H1 (cell line): ENCODE results near the gene EMP3. TPM values are rescaled to one million over a fixed set of nuclear protein-coding genes. Genes with fewer than 3 reads are reported as not detected.

Source experiments
- CTCF ChIA-PET: fragments of 300-600 bp; sonication (Branson Sonifier 250); formaldehyde crosslinking; loops from one replicate; lab custom pipeline; 2021; ENCODE audit not compliant: partially characterized antibody; lab: Charles Lee
- POLR2A ChIA-PET: fragments of 300-600 bp; sonication (Branson Sonifier 250); formaldehyde crosslinking; loops from one replicate; lab custom pipeline; 2021; ENCODE audit warnings: inconsistent platforms; ENCODE audit not compliant: partially characterized antibody; lab: Charles Lee
- DNase-seq, 2 experiments: peaks; one replicate each; pipeline versions ENCODE4 v3.0.0 to v3.0.0-alpha.2; 2010 to 2022; ENCODE audit warnings: low spot score in 2 of 2, low read depth in 1 of 2, mixed read lengths in 1 of 2
- FAIRE-seq: peaks from 2 replicates; lab custom pipeline; 2011; peaks lifted over from hg19 to GRCh38; lab: Jason Lieb, UNC
- H2AFZ ChIP-seq: 2 replicates; pipeline ENCODE4 v1.8.1; 2012; ENCODE audit warnings: low read length, inconsistent platforms
- H2AK5ac ChIP-seq: 2 replicates; pipeline ENCODE4 v1.6.1; 2013; ENCODE audit warnings: low read depth, low read length
- H2BK120ac ChIP-seq: replicated peaks from 2 replicates; pipeline ENCODE3; 2013; ENCODE audit warnings: low read depth, low read length, inconsistent platforms
- H2BK12ac ChIP-seq: 2 replicates; pipeline ENCODE4 v1.6.1; 2013; ENCODE audit warnings: low read depth, low read length
- H2BK15ac ChIP-seq: 2 replicates; pipeline ENCODE4 v1.6.1; 2013; ENCODE audit warnings: low read length
- H2BK20ac ChIP-seq: 2 replicates; pipeline ENCODE4 v1.6.1; 2013; ENCODE audit warnings: low read length
- H2BK5ac ChIP-seq: 2 replicates; pipeline ENCODE4 v1.6.1; 2013; ENCODE audit warnings: low read depth, low read length
- H3K14ac ChIP-seq: 2 replicates; pipeline ENCODE4 v1.6.1; 2013; ENCODE audit warnings: inconsistent platforms; ENCODE audit not compliant: insufficient read length
- H3K18ac ChIP-seq: 2 replicates; pipeline ENCODE4 v1.6.1; 2013; ENCODE audit warnings: low read length; ENCODE audit errors: extremely low read depth
- H3K23ac ChIP-seq: 2 replicates; pipeline ENCODE4 v1.6.1; 2013; ENCODE audit warnings: inconsistent platforms; ENCODE audit not compliant: insufficient read length
- H3K23me2 ChIP-seq: 2 replicates; pipeline ENCODE4 v1.6.1; 2013; ENCODE audit warnings: low read depth, low read length
- H3K27ac ChIP-seq: 2 replicates; pipeline ENCODE4 v1.6.1; 2011; ENCODE audit warnings: low read depth, low read length, inconsistent platforms
- H3K27me3 ChIP-seq, 4 experiments: replicated peaks in 1 of 4; 1 replicate in 1 of 4; 2 replicates in 3 of 4; pipeline versions ENCODE4 v1.6.1 to v1.8.1; 2011 to 2013; ENCODE audit warnings: low read length in 3 of 4, mild to moderate bottlenecking in 3 of 4, inconsistent platforms in 2 of 4, mixed read lengths in 2 of 4, moderate library complexity in 1 of 4; ENCODE audit not compliant: control insufficient read depth in 3 of 4, insufficient read depth in 3 of 4; ENCODE audit errors: extremely low read depth in 1 of 4
- H3K36me3 ChIP-seq, 4 experiments: 2 replicates each; pipeline versions ENCODE4 v1.6.1 to v1.8.1; 2011 to 2013; ENCODE audit warnings: mild to moderate bottlenecking in 4 of 4, low read length in 3 of 4, moderate library complexity in 2 of 4, control low read depth in 1 of 4, inconsistent platforms in 1 of 4; ENCODE audit not compliant: insufficient read depth in 4 of 4, control insufficient read depth in 2 of 4
- H3K4ac ChIP-seq: replicated peaks from 2 replicates; pipeline ENCODE3; 2013; ENCODE audit warnings: low read length, low read depth, mixed read lengths, inconsistent platforms; ENCODE audit not compliant: insufficient read length
- H3K4me1 ChIP-seq, 4 experiments: replicated peaks in 1 of 4; 1 replicate in 1 of 4; 2 replicates in 3 of 4; pipeline versions ENCODE4 v1.6.1 to v1.8.1; 2011 to 2013; ENCODE audit warnings: low read length in 3 of 4, inconsistent platforms in 2 of 4, mixed read lengths in 1 of 4; ENCODE audit not compliant: insufficient read depth in 4 of 4, control insufficient read depth in 3 of 4
- H3K4me2 ChIP-seq, 2 experiments: 2 replicates each; pipeline versions ENCODE4 v1.6.1 to v1.8.1; 2011 to 2013; ENCODE audit warnings: low read depth in 2 of 2, low read length in 2 of 2, control low read depth in 1 of 2, inconsistent platforms in 1 of 2, mild to moderate bottlenecking in 1 of 2; ENCODE audit not compliant: insufficient read depth in 1 of 2
- H3K4me3 ChIP-seq, 4 experiments: fragments of 200-600, 300-600 bp in 1 of 4; sonication (generic), shearing (Covaris generic), sonication (Bioruptor Twin) in 1 of 4; 2 replicates each; pipeline versions ENCODE4 v1.5.1 to v1.8.1; 2011 to 2016; ENCODE audit warnings: low read length in 4 of 4, low read depth in 3 of 4, control low read depth in 2 of 4, inconsistent platforms in 2 of 4, mild to moderate bottlenecking in 2 of 4, mixed read lengths in 1 of 4, moderate library complexity in 1 of 4; ENCODE audit not compliant: insufficient read depth in 2 of 4; ENCODE audit errors: extremely low read depth in 1 of 4
- H3K56ac ChIP-seq: replicated peaks from 2 replicates; pipeline ENCODE3; 2013; ENCODE audit warnings: low read depth, mild to moderate bottlenecking, mixed read lengths, low read length, inconsistent platforms; ENCODE audit not compliant: insufficient read length
- H3K79me1 ChIP-seq: 2 replicates; pipeline ENCODE4 v1.6.1; 2013; ENCODE audit warnings: low read depth, low read length, control low read depth
- H3K79me2 ChIP-seq, 2 experiments: 2 replicates each; pipeline versions ENCODE4 v1.6.1 to v1.8.1; 2012 to 2013; ENCODE audit warnings: low read length in 2 of 2, mild to moderate bottlenecking in 2 of 2, inconsistent platforms in 1 of 2; ENCODE audit not compliant: insufficient read depth in 2 of 2, control insufficient read depth in 1 of 2
- H3K9ac ChIP-seq, 4 experiments: replicated peaks in 1 of 4; 1 replicate in 1 of 4; 2 replicates in 3 of 4; pipeline versions ENCODE4 v1.6.1 to v1.8.1; 2011 to 2013; ENCODE audit warnings: low read depth in 3 of 4, low read length in 3 of 4, control low read depth in 2 of 4, mild to moderate bottlenecking in 2 of 4, moderate library complexity in 2 of 4, inconsistent platforms in 1 of 4; ENCODE audit errors: extremely low read depth in 1 of 4
- H3K9me3 ChIP-seq, 2 experiments: 2 replicates each; pipeline versions ENCODE4 v1.6.1 to v1.8.1; 2012 to 2013; ENCODE audit warnings: mild to moderate bottlenecking in 2 of 2, moderate library complexity in 2 of 2, control low read depth in 1 of 2, inconsistent platforms in 1 of 2, low read depth in 1 of 2, low read length in 1 of 2, mixed read lengths in 1 of 2; ENCODE audit not compliant: insufficient read depth in 2 of 2
- H4K20me1 ChIP-seq, 2 experiments: replicated peaks in 1 of 2; 2 replicates each; pipeline versions ENCODE3 to v1.8.1; 2011 to 2013; ENCODE audit warnings: inconsistent platforms in 2 of 2, low read length in 2 of 2, mild to moderate bottlenecking in 1 of 2; ENCODE audit not compliant: insufficient read depth in 2 of 2, control insufficient read depth in 1 of 2
- H4K5ac ChIP-seq: 2 replicates; pipeline ENCODE4 v1.6.1; 2013; ENCODE audit warnings: low read length, low read depth, mixed read lengths, inconsistent platforms; ENCODE audit not compliant: insufficient read length
- H4K8ac ChIP-seq: 2 replicates; pipeline ENCODE4 v1.8.0; 2013; ENCODE audit warnings: mild to moderate bottlenecking, moderate library complexity, low read length, inconsistent platforms; ENCODE audit not compliant: insufficient read depth; ENCODE audit errors: extremely low read depth
- H4K91ac ChIP-seq: replicated peaks from 2 replicates; pipeline ENCODE3; 2013; ENCODE audit warnings: low read length, mixed read lengths, inconsistent platforms; ENCODE audit not compliant: insufficient read length
- CTCF ChIP-seq, 3 experiments: IDR thresholded peaks; 1 replicate in 2 of 3; 2 replicates in 1 of 3; pipeline versions ENCODE4 v1.5.1 to v1.6.1; 2011; ENCODE audit warnings: low read length in 3 of 3, mild to moderate bottlenecking in 3 of 3, inconsistent platforms in 2 of 3, low read depth in 1 of 3, moderate library complexity in 1 of 3; ENCODE audit not compliant: insufficient read depth in 1 of 3; ENCODE audit errors: control extremely low read depth in 1 of 3
- PHF8 ChIP-seq: fragments of 200-600 bp; sonication (generic); conservative IDR thresholded peaks from 2 replicates; pipeline ENCODE4 v1.7.1; 2012; ENCODE audit warnings: low read depth, mild to moderate bottlenecking, inconsistent platforms, low read length, moderate library complexity
- RAD21 ChIP-seq, 2 experiments: IDR thresholded peaks in 1 of 2; conservative IDR thresholded peaks in 1 of 2; 2 replicates each; pipeline ENCODE4 v1.6.1; 2011; ENCODE audit warnings: low read depth in 2 of 2, low read length in 2 of 2, improper control_type of control experiment in 1 of 2, inconsistent platforms in 1 of 2, mild to moderate bottlenecking in 1 of 2, moderate library complexity in 1 of 2
- WGBS, 2 experiments: shearing (Covaris generic) in 1 of 2; methylation state at CpG; one replicate each; pipeline versions ENCODE4 v1.1.6 to v1.1.7; 2013 to 2015; ENCODE audit warnings: low lambda C conversion rate in 2 of 2, mixed read lengths in 2 of 2, inconsistent platforms in 1 of 2, low coverage in 1 of 2, missing lambda C conversion rate in 1 of 2; ENCODE audit not compliant: insufficient replicate concordance in 2 of 2, insufficient coverage in 1 of 2, insufficient read length in 1 of 2; ENCODE audit errors: extremely low coverage in 1 of 2, missing lambda C conversion rate in 1 of 2; 5-methylcytosine and 5-hydroxymethylcytosine counted together
- polyA plus RNA-seq, 7 experiments: library from polyadenylated mRNA; depleted of rRNA in 3 of 7; stranded (reverse) in 5 of 7; unstranded in 2 of 7; fragments of >200 nt in 5 of 7; fragments of 200-250 nt in 2 of 7; gene quantifications; 1 replicate in 5 of 7; 2 replicates in 1 of 7; 4 replicates in 1 of 7; pipeline versions ENCODE4 v1.2.1 to v1.2.3, GENCODE V29; 2011 to 2013; ENCODE audit warnings: missing spikeins in 2 of 7, mixed read lengths in 2 of 7
- total RNA-seq: library from RNA; stranded (reverse); fragmentation: NEBNext Ultra II Directional; extraction: Animal tissue kit (Norgen Biotek cat#: 25700); gene quantifications from 2 replicates; pipeline ENCODE4 v1.2.1, GENCODE V29; 2021

The EMP3 gene
- total and polyA plus RNA-seq, 2 of the 8 experiments (the other 6 are each of a cell fraction or from before 2014, with no cell fraction given) = 18.4 to 87.8 TPM

DNA sequence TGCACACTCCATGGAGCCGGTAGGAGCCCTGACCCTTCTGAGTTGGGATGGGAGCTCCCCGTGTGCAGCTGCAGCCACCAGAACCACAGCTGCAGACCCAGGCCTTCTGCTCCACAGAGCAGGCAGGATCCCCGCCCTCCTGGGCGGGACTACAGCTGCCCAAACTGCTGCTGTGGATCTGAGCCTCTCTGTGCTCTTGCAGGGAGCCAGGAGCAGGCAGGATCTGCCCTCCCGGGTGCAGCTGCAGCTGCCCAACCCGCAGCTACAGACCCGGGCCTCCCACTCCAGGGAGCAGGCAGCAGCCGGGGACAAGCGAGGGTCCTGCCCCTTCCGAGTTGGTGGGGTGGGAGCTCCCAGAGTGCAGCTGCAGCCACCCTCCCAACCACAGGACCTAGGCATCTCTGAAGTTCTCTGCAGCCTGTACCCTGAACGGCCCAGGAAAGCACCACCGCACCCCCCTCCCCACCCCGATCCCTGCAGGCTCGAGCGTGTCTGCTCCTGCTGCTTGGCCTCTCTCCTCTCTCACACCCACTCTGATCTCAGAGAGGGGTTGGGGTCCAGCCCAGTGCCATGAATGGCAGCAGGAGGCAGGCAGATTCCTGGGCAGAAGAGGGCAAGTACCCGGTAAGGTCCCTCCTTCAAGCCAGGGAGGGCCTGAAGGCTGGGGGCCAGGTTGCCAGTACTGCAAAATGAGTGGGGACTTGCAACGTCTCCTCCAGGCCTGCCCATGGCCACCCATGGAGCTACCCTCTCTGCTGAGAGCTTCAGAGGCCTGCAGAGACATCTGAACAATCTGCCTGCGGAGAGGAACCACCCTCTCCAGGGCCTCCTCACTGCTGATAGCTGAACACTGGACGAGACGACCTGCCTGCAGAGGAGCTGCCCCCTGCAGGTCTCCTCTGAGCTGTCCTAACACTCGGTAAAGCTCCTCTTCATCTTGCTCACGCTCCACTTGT is 16.4 kb upstream of the EMP3 start:
- POLR2A ChIA-PET = interaction anchor here (0.9 to 2.7 kb wide), 2 partner anchors 36 to 40 kb away, joined by 3 to 8 read pairs; no protein-coding TSS in a partner anchor
- Histone ChIP-seq H2AK5ac (no peak overlapping the region), H3K79me1 (no peaks in the 10 kb centered on the region), H4K8ac (no peak overlapping the region; the same call in 1 of the 2 replicates), H3K27me3 (no peaks in the 10 kb centered on the region), H4K5ac (no peak overlapping the region), H2BK20ac (0 out of 2 replicates have a peak overlapping the region, but pooled peaks have one; percentile 48), H3K9ac (no peak overlapping the region), H2BK15ac (no peak overlapping the region; the same call in 1 of the 2 replicates), H3K18ac (0 out of 2 replicates have a peak overlapping the region, but pooled peaks have one; percentile 25), H3K4ac (peak overlapping the region; percentile 91), H2AFZ (no peak overlapping the region), H4K91ac (no peak overlapping the region), H3K56ac (no peak overlapping the region), H2BK5ac (peak overlapping the region; percentile 2; the same call in 1 of the 2 replicates), H3K4me2 (0 out of 4 replicates have a peak overlapping the region, but pooled peaks of 1 of the 2 experiments have one; percentile 14), H3K36me3 (no peaks in the 10 kb centered on the region), H3K9me3 (no peaks in the 10 kb centered on the region; a peak in 1 of 4 replicates), H2BK120ac (no peak overlapping the region), H3K79me2 (no peaks in the 10 kb centered on the region), H3K4me3 (no peak overlapping the region), H3K14ac (no peak overlapping the region), H3K4me1 (peaks cover 0 to 8% (median 4%) of the 10 kb centered on the region in 4 experiments; a peak in 5 of 7 replicates), H3K27ac (no peak overlapping the region), H4K20me1 (no peaks in the 10 kb centered on the region), H3K23me2 (no peaks in the 10 kb centered on the region)
- 56% methylated on average over 8 of the region's 22 CpGs; no CpG with 5 or more reads in 1 of the 2 experiments for WGBS, 2 experiments
- DNase-seq (no peak), FAIRE-seq (no peak)
- CTCF ChIA-PET = interaction anchor here (0.6 to 3.3 kb wide), 15 partner anchors 11 to 1167 kb away, joined by 3 to 22 read pairs (median 3); no protein-coding TSS in a partner anchor
- TF ChIP-seq CTCF (IDR thresholded peaks at IDR 0.05; ENCODE audit: control extremely low read depth in 1 of 3, insufficient read depth in 1 of 3, low read depth in 1 of 3, low read length in 3 of 3) (peak in 2 of 3 experiments; percentile 61 to 63; a peak in 3 of 4 replicates), RAD21 (IDR thresholded peaks at IDR 0.05 in 1 of 2, conservative IDR thresholded peaks at IDR 0.05 in 1 of 2; ENCODE audit: low read depth in 2 of 2, low read length in 2 of 2) (peak; percentile 26 to 45; a peak in 3 of 4 replicates), PHF8 (no peak)
- TF ChIP-seq, all 59 proteins: peak for 2
- Histone ChIP-seq H2BK12ac (no peak overlapping the region), H3K23ac (no peak overlapping the region)
